Measurements from ENCODE around the gene GPX8.

The GPX8 gene

DNA sequence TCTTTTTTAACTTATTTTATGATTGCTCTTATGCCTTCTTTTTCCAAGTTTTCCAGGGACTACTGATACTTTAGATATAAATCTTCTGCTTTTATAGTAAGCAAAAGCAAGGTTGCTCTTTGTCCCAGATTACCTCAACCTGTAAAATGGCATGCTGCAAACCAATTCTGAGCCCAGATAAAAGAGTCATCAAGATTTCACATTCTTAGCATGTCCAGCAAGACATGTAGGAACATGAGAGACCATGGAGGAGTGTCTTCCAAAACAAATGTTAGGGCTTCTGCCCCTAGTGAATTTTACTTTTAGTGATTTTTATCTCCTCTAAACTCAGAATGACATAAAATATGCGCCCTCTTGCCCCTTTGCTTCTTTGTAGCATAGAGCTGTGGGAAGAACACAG lies 20.0 kb downstream of the GPX8 start:
- in situ Hi-C loops (cut with MboI; ENCODE audit: low sequenced_read_pairs, unreplicated experiment), result loop anchor here (25.0 kb wide), 1 partner anchor 507 kb away; no protein-coding TSS in a partner anchor
- no peak for DNase-seq (ENCODE audit: low spot score)
- TF ChIP-seq, protein P1, sequence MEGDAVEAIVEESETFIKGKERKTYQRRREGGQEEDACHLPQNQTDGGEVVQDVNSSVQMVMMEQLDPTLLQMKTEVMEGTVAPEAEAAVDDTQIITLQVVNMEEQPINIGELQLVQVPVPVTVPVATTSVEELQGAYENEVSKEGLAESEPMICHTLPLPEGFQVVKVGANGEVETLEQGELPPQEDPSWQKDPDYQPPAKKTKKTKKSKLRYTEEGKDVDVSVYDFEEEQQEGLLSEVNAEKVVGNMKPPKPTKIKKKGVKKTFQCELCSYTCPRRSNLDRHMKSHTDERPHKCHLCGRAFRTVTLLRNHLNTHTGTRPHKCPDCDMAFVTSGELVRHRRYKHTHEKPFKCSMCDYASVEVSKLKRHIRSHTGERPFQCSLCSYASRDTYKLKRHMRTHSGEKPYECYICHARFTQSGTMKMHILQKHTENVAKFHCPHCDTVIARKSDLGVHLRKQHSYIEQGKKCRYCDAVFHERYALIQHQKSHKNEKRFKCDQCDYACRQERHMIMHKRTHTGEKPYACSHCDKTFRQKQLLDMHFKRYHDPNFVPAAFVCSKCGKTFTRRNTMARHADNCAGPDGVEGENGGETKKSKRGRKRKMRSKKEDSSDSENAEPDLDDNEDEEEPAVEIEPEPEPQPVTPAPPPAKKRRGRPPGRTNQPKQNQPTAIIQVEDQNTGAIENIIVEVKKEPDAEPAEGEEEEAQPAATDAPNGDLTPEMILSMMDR (IDR thresholded peaks at IDR 0.05; ENCODE audit: borderline replicate concordance, control extremely low read depth, extremely low read depth, insufficient read depth, missing control alignments), result no peak

DNA sequence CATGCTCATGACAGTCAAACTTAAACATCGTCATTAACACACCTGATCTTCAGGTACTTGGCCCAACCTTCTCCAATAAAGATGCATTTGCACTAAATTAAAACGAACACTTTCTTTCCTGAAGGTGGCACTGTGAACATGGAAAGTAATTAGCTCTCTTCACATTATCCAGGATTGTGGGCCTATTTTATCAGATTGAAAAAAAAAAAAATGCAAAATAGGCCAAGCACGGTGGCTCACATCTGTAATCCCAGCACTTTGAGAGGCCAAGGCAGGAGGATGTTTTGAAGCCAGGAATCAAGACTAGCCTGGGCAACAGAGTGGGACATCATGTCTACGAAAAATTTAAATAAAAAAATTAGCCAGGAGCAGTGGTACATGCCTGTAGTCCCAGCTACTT lies 27.4 kb downstream of the GPX8 start:
- no peak for DNase-seq (ENCODE audit: low spot score)
- TF ChIP-seq, protein P1 (IDR thresholded peaks at IDR 0.05; ENCODE audit: borderline replicate concordance, control extremely low read depth, extremely low read depth, insufficient read depth, missing control alignments), result no peak
- in situ Hi-C loops (cut with MboI; ENCODE audit: low sequenced_read_pairs, unreplicated experiment), result loop anchor here (25.0 kb wide), 1 partner anchor 500 kb away; no protein-coding TSS in a partner anchor

DNA sequence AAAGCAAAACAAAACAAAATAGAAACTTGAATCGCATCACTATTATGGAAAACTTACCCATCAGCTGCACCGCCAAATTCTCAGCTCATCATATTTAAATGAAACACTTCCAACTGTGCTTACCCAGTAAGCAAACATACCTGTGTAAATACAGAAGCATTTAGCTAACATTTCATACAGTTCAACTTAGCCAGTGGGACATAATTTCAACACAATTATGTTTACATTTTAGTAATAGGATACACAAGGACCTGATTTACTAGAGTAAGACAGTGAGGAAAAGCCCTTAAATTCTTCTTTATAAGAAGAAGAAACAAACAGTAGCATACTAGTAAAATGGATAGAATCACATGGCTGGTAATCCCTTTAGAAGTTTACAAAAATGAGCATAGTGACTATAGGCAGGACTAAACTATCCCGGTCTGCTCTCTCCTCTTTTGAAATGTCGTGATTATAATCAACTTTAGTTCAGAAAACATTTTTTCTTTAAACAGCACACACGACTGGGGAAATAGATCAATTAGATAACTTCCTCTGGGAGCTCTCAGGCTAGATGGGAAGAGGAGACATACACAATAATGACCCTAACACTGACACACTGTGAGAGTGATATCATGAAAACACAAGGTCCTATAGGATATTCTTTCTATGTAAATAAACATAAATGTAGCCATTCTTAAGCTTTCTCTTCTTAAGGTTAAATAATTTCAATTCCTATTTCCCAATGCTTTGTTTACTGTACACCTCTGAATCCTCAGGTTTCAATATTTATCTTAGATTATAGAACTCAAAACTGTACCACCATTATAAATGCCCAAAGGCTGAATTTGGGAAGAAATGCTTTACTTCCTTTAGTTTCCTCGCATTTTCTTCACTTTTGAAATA lies 28.9 kb downstream of the GPX8 start:
- TF ChIP-seq, protein P1 (IDR thresholded peaks at IDR 0.05; ENCODE audit: borderline replicate concordance, control extremely low read depth, extremely low read depth, insufficient read depth, missing control alignments), result no peak
- in situ Hi-C loops (cut with MboI; ENCODE audit: low sequenced_read_pairs, unreplicated experiment), result loop anchor here (25.0 kb wide), 1 partner anchor 498 kb away; no protein-coding TSS in a partner anchor
- no peak for DNase-seq (ENCODE audit: low spot score)

DNA sequence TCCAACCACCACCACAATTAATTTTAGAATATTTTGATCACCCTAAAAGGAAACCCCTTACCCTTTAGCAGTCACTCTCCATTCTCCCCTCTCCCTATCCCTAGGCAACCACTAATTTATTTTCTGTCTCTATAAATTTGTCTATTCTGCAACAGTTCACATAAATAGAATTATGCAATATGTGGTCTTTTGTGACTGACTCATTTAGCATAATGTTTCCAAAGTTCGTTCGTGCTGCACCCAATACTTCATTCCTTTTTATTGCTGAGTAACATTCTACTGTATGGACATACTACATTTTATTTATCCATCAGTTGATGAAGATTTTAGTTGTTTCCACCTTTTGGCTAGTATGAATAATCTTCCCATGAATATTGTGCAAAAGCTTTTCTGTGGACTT lies 31.2 kb downstream of the GPX8 start:
- in situ Hi-C loops (cut with MboI; ENCODE audit: low sequenced_read_pairs, unreplicated experiment), result loop anchor here (25.0 kb wide), 1 partner anchor 496 kb away; no protein-coding TSS in a partner anchor
- DNase-seq (ENCODE audit: low spot score), result no peak
- TF ChIP-seq, protein P1 (IDR thresholded peaks at IDR 0.05; ENCODE audit: borderline replicate concordance, control extremely low read depth, extremely low read depth, insufficient read depth, missing control alignments), result no peak

DNA sequence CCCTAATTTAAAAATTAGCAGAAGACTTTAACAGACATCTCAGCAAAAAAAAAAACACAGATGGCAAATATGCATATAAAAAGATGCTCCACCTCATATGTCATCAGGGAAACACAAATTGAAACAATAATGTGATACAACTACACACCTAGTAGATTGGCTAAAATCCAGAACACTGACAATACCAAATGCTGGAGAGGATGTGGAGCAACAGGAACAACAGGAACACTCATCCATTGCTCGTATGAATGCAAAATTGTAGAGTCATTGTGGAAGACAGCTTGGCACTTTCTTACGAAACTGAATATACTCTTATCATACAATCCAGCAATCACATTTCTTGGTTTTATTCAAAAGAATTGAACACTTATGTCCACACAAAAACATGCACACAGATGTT lies 45.0 kb downstream of the GPX8 start:
- no peak for DNase-seq (ENCODE audit: low spot score)
- in situ Hi-C loops (cut with MboI; ENCODE audit: low sequenced_read_pairs, unreplicated experiment), result no loop called here

DNA sequence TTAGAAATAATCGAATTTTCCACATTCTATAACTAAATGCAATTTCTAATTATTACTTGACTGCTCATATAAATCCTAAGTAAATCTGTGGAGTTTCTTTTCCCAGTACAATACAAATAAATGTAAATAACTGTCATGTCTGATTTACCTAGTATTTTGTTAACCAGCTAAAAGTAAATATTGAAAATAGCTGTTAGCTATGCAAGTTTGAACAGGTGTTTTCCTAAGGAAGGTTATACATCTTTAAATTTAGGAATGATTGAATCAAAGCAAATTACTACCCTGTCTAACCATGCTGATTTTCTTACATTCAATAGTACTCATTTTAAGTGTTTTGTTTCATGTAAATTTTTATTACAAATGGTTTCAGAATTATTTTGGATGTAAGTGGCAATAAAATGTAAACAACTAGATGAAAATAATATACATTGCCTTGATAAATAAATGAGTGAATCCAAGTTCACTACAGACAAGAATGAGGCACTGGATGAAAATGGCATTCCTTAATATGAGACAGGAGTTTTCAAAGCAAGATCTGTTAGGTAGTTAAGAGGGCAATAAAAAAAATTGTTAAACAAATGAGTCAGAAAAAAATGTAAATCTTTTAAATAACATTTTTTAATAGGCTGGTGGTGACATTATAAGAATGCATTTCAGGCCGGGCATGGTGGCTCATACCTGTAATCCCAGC lies 51.4 kb downstream of the GPX8 start:
- TF ChIP-seq, protein P1 (IDR thresholded peaks at IDR 0.05; ENCODE audit: borderline replicate concordance, control extremely low read depth, extremely low read depth, insufficient read depth, missing control alignments), result no peak
- in situ Hi-C loops (cut with MboI; ENCODE audit: low sequenced_read_pairs, unreplicated experiment), result no loop called here
- no peak for DNase-seq (ENCODE audit: low spot score)

More for the DNA sequence above, 45.0 kb downstream of the GPX8 start:
- TF ChIP-seq, protein P1 (IDR thresholded peaks at IDR 0.05; ENCODE audit: borderline replicate concordance, control extremely low read depth, extremely low read depth, insufficient read depth, missing control alignments), result no peak

Data from GM13976 (cell line).